GM21528 (cell line): Measurements from ENCODE around the gene COA7.

ENCODE experiments used
- ATAC-seq: cut with Tn5 transposase; IDR thresholded peaks from one replicate; pipeline ENCODE4 v1.9.1; 2021; ENCODE audit warnings: mild to moderate bottlenecking, moderate library complexity; ENCODE audit not compliant: unreplicated experiment, low FRiP score

Gene COA7

GRCh38 chr1:52641307-52641706, 56.8 kb downstream of the COA7 start:
- no peak for ATAC-seq

- no peak for ATAC-seq
Observed at GRCh38 chr1:52640697-52641096, 57.5 kb downstream of the COA7 start.

- no peak for ATAC-seq
Observed at GRCh38 chr1:52637946-52638345, 60.2 kb downstream of the COA7 start.

DNA sequence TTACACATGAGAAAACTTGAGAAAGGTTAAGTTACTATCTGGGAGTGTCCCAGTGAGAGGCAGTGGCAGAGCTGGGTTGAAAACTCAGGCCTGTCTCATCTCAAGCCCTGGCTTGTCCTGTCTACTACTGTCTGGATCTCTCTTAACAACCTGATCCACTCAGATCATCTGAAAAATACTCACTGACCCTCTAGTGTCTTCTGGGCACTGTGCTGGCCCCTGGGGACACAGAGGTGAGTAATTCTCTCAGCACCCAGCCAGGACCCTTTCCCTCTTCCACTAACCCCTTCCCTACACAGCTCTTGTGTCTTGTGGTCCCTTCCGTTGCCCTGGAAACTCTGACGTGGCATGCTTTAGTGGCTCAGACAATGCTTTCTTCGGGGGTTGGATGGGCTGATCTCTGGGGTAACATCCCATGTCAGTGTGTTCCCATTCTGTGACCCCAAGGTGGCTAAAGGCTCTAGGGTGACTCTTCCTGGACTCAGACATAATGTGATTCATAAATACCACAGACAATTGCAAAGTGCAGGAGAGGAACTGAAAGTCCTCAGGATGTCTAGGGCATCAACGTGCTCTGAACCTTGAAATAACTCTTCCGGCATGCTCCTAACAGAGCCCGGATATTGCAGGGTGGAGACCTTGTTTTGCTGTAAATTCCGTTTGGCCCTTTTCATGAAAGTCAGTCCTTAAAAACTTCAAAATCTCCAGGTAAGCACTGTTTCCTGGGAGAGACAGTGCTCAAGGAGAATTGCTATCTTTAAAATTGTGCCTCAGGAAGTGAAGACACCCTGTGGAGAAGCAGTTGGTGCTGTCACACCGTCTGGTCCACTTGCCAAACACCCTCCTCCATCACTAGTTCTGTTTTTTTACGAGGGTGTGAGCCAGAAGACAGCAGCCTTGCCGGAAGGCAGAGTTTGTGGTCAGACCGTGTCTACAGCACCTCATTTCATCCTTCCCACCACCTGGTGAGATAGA, 61.1 kb downstream of the COA7 start:
- peak; percentile 75 for ATAC-seq

- ATAC-seq, result no peak
Observed at GRCh38 chr1:52635321-52636089, 62.6 kb downstream of the COA7 start.
